NCI-H128 (cell line): ENCODE results near the gene C1orf105.
"Not testable (repeated sequence)": the region's sequence is repeated elsewhere in the genome, so short reads cannot be mapped to it uniquely, and the experiment has no call there.

ENCODE experiments used
- DNase-seq: peaks from one replicate; lab custom pipeline; 2025; ENCODE audit not compliant: unreplicated experiment; lab: John Stamatoyannopoulos, UW

Gene C1orf105

GRCh38 chr1:172485626-172486025, 65.1 kb downstream of the C1orf105 start:
- no peak for DNase-seq

GRCh38 chr1:172486805-172487454, 66.4 kb downstream of the C1orf105 start:
- no peak for DNase-seq

GRCh38 chr1:172487550-172487949, 67.1 kb downstream of the C1orf105 start:
- DNase-seq, result no peak

GRCh38 chr1:172488393-172488792, 67.9 kb downstream of the C1orf105 start:
- DNase-seq, result no peak

- no peak for DNase-seq
Measured at GRCh38 chr1:172489847-172490246, 69.4 kb downstream of the C1orf105 start.

- DNase-seq, result no peak
Measured at GRCh38 chr1:172492421-172492820, 71.9 kb downstream of the C1orf105 start.

- no peak for DNase-seq
Measured at GRCh38 chr1:172494166-172494565, 73.7 kb downstream of the C1orf105 start.

GRCh38 chr1:172496127-172496526, 75.6 kb downstream of the C1orf105 start:
- not testable (repeated sequence) for DNase-seq

GRCh38 chr1:172496678-172497077, 76.2 kb downstream of the C1orf105 start:
- DNase-seq, result no peak

GRCh38 chr1:172497230-172497629, 76.7 kb downstream of the C1orf105 start:
- DNase-seq, result no peak

- DNase-seq, result no peak
Measured at GRCh38 chr1:172498857-172499256, 78.4 kb downstream of the C1orf105 start.

- no peak for DNase-seq
Measured at GRCh38 chr1:172499636-172500141, 79.2 kb downstream of the C1orf105 start.

GRCh38 chr1:172500207-172500606, 79.7 kb downstream of the C1orf105 start:
- DNase-seq, result no peak

GRCh38 chr1:172507741-172508140, 87.3 kb downstream of the C1orf105 start:
- DNase-seq, result no peak

- DNase-seq, result no peak
Measured at GRCh38 chr1:172510479-172510878, 90.0 kb downstream of the C1orf105 start.

- no peak for DNase-seq
Measured at GRCh38 chr1:172512591-172512990, 92.1 kb downstream of the C1orf105 start.

- DNase-seq, result no peak
Measured at GRCh38 chr1:172513479-172513878, 93.0 kb downstream of the C1orf105 start.

- DNase-seq, result no peak
Measured at GRCh38 chr1:172514108-172514507, 93.6 kb downstream of the C1orf105 start.

GRCh38 chr1:172515436-172515835, 95.0 kb downstream of the C1orf105 start:
- no peak for DNase-seq

- no peak for DNase-seq
Measured at GRCh38 chr1:172515927-172516326, 95.4 kb downstream of the C1orf105 start.

- DNase-seq, result no peak
Measured at GRCh38 chr1:172517081-172517480, 96.6 kb downstream of the C1orf105 start.

- DNase-seq, result no peak
Measured at GRCh38 chr1:172517545-172517944, 97.1 kb downstream of the C1orf105 start.
